HepG2 (cell line): Measurements from ENCODE around the gene COX7A1. TPM values are rescaled to one million over a fixed set of nuclear protein-coding genes. Genes with fewer than 3 reads are reported as not detected.

ENCODE experiments used
- ARID2 ChIP-seq: sonication (generic); formaldehyde crosslinking; IDR thresholded peaks from 2 replicates; pipeline ENCODE4 v1.8.1; 2022; ENCODE audit warnings: mild to moderate bottlenecking, missing genetic modification reagents, borderline replicate concordance
- CBX1 ChIP-seq: IDR thresholded peaks from one replicate; pipeline ENCODE4 v1.6.1; 2016; ENCODE audit warnings: antibody characterized with exemption, low read depth
- DNMT1 ChIP-seq: sonication (generic); formaldehyde crosslinking; IDR thresholded peaks from 2 replicates; pipeline ENCODE4 v1.5.1; 2020; ENCODE audit warnings: mild to moderate bottlenecking, missing genetic modification reagents
- DR1 ChIP-seq: sonication (generic); formaldehyde crosslinking; IDR thresholded peaks from 2 replicates; pipeline ENCODE4 v1.8.0; 2021; ENCODE audit warnings: mild to moderate bottlenecking, missing genetic modification reagents, inconsistent platforms
- FOXA1 ChIP-seq, 2 experiments: fragments of 450-650 bp in 1 of 2; sonication (generic) in 1 of 2; formaldehyde crosslinking in 1 of 2; IDR thresholded peaks; 2 replicates each; pipeline versions ENCODE4 v1.4.0 to v1.6.1; 2016 to 2020; ENCODE audit warnings: missing genetic modification reagents in 1 of 2
- GTF3A ChIP-seq: sonication (generic); formaldehyde crosslinking; conservative IDR thresholded peaks from 2 replicates; pipeline ENCODE4 v1.4.0; 2020; ENCODE audit warnings: mild to moderate bottlenecking, missing genetic modification reagents
- IKZF1 ChIP-seq: fragments of 450-650 bp; IDR thresholded peaks from 2 replicates; pipeline ENCODE4 v1.7.1; 2016
- ISL2 ChIP-seq: sonication (generic); formaldehyde crosslinking; IDR thresholded peaks from 2 replicates; pipeline ENCODE4 v1.5.0; 2020; ENCODE audit warnings: missing genetic modification reagents
- MATR3 ChIP-seq: sonication (generic); formaldehyde crosslinking; IDR thresholded peaks from 2 replicates; pipeline ENCODE4 v1.4.0; 2020; ENCODE audit warnings: missing genetic modification reagents
- POLR2A ChIP-seq, 2 experiments: IDR thresholded peaks; 2 replicates each; pipeline ENCODE4 v1.6.1; 2011; ENCODE audit warnings: low read depth in 2 of 2, low read length in 2 of 2, mild to moderate bottlenecking in 1 of 2, moderate library complexity in 1 of 2; ENCODE audit not compliant: insufficient read depth in 1 of 2
- RARA ChIP-seq: IDR thresholded peaks from 2 replicates; pipeline ENCODE4 v1.6.1; 2016; ENCODE audit warnings: missing genetic modification reagents, missing compliant biosample characterization
- RFXAP ChIP-seq: sonication (generic); formaldehyde crosslinking; IDR thresholded peaks from 2 replicates; pipeline ENCODE4 v1.4.0; 2020; ENCODE audit warnings: missing genetic modification reagents, borderline replicate concordance
- SAFB2 ChIP-seq: sonication (generic); formaldehyde crosslinking; IDR thresholded peaks from 2 replicates; pipeline ENCODE4 v1.5.1; 2020; ENCODE audit warnings: missing genetic modification reagents, low read depth, mild to moderate bottlenecking, borderline replicate concordance
- SNRNP70 ChIP-seq: fragments of 200-400 bp; formaldehyde crosslinking; IDR thresholded peaks from 2 replicates; pipeline ENCODE4 v1.6.1; 2017; ENCODE audit warnings: mild to moderate bottlenecking, low read depth, low read length, moderate library complexity
- TBP ChIP-seq: sonication (generic); formaldehyde crosslinking; IDR thresholded peaks from 2 replicates; pipeline ENCODE4 v1.5.0; 2020; ENCODE audit warnings: missing genetic modification reagents
- TOPORS ChIP-seq: sonication (generic); formaldehyde crosslinking; IDR thresholded peaks from 2 replicates; pipeline ENCODE4 v1.8.0; 2023; ENCODE audit warnings: mild to moderate bottlenecking, missing genetic modification reagents
- ZNF34 ChIP-seq: sonication (generic); formaldehyde crosslinking; IDR thresholded peaks from 2 replicates; pipeline ENCODE4 v1.4.0; 2020; ENCODE audit warnings: mild to moderate bottlenecking, missing genetic modification reagents, borderline replicate concordance
- ZNF460 ChIP-seq: sonication (generic); formaldehyde crosslinking; IDR thresholded peaks from 2 replicates; pipeline ENCODE4 v1.5.1; 2020; ENCODE audit warnings: missing genetic modification reagents, mild to moderate bottlenecking, borderline replicate concordance
- ZNF549 ChIP-seq: sonication (generic); formaldehyde crosslinking; IDR thresholded peaks from 2 replicates; pipeline ENCODE4 v1.5.0; 2020; ENCODE audit warnings: missing genetic modification reagents
- ZNF556 ChIP-seq: sonication (generic); formaldehyde crosslinking; IDR thresholded peaks from 2 replicates; pipeline ENCODE4 v1.4.0; 2020; ENCODE audit warnings: mild to moderate bottlenecking, missing genetic modification reagents, borderline replicate concordance
- ZNF605 ChIP-seq: sonication (generic); formaldehyde crosslinking; IDR thresholded peaks from 2 replicates; pipeline ENCODE4 v1.8.0; 2022; ENCODE audit warnings: mild to moderate bottlenecking, missing genetic modification reagents
- ZNF773 ChIP-seq: sonication (generic); formaldehyde crosslinking; IDR thresholded peaks from 2 replicates; pipeline ENCODE4 v1.4.0; 2020; ENCODE audit warnings: missing genetic modification reagents, borderline replicate concordance
- polyA plus RNA-seq, 8 experiments: library from polyadenylated mRNA; depleted of rRNA in 3 of 8; stranded (reverse) in 7 of 8; unstranded in 1 of 8; fragments of >200 nt; fragmentation: Illumina TruSeq in 4 of 8; extraction: Trizol in 4 of 8; gene quantifications; 2 replicates each; pipeline versions ENCODE4 v1.2.1 to v1.2.3, GENCODE V29; 2011 to 2016; ENCODE audit warnings: low read depth in 4 of 8, missing spikeins in 1 of 8, mixed read lengths in 1 of 8; ENCODE audit not compliant: insufficient read depth in 1 of 8
- total RNA-seq, 5 experiments: library from RNA; depleted of rRNA; stranded (reverse); fragments of >200 nt; fragmentation: Illumina TruSeq; extraction: Trizol; gene quantifications; 2 replicates each; pipeline ENCODE4 v1.2.3, GENCODE V29; 2016; ENCODE audit warnings: low read depth in 1 of 5
- TF ChIP-seq, protein P1 (sequence below): sonication (generic); formaldehyde crosslinking; IDR thresholded peaks from 2 replicates; pipeline ENCODE4 v1.5.0; 2020; ENCODE audit warnings: mild to moderate bottlenecking, missing genetic modification reagents, borderline replicate concordance
- TF ChIP-seq, protein P2 (sequence below), 2 experiments: sonication (generic) in 1 of 2; formaldehyde crosslinking in 1 of 2; IDR thresholded peaks; 2 replicates each; pipeline versions ENCODE4 v1.5.1 to v1.6.1; 2011 to 2020; ENCODE audit warnings: borderline replicate concordance in 1 of 2, low read depth in 1 of 2, low read length in 1 of 2, mild to moderate bottlenecking in 1 of 2, missing genetic modification reagents in 1 of 2, moderate library complexity in 1 of 2

Gene COX7A1
- total and polyA plus RNA-seq, 2 of the 13 experiments (the other 11 are each of a cell fraction or from before 2014, with no cell fraction given), result not detected

DNA sequence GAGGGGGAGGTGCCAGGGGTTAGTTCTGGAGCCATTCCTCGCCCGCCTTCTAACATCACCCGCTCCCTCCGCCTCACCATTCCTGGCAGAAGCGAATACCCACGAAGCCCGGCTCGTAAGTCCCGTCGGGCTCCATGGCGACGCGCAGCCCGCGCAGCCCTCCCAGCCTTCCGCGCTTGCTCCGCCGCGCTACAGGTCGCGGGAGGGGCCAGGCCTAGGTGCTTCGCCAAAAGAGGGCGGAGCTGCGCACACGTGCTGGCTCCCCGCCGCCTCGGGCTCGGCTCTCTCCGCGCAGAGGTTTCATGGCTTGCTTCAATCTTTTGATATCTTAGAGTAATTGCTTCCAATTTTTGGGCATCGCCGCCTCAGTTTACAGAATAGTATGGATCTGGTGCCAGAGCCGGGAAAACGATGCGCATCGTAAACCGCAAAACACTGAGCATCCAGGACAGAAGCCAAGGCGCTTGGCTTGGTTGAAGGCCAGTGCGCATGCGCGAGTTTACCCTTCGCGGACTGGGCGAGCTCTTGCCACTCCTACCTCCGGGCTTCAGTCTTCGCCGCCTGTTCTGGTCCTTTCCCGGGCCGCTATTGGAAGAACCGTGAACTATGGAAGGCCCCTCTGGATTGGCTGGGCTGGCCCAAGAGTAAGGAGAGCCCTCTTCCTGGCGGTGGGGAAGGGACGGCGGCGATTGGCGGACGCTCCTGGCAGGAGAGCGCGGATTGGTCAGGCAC lies 37.4 kb downstream of the COX7A1 start, which contains the start of gene POLR2I (continued):
- TF ChIP-seq TOPORS (CRISPR knock-in tag), result no peak; the same call in 1 of the 2 replicates
- peak; percentile 87 for TF ChIP-seq ISL2
- no peak for TF ChIP-seq ZNF549 (CRISPR knock-in tag)
- 0 out of 2 replicates have a peak, but pooled peaks have one; percentile 42 for TF ChIP-seq TBP (CRISPR knock-in tag)
- TF ChIP-seq ZNF556, result no peak
- no peak for TF ChIP-seq CBX1
- TF ChIP-seq ZNF773 (CRISPR knock-in tag), result peak; percentile 88; the same call in 1 of the 2 replicates
- TF ChIP-seq POLR2A (IDR thresholded peaks at IDR 0.05; ENCODE audit: insufficient read depth in 1 of 2, low read depth in 2 of 2, low read length in 2 of 2), result peak; percentile 60 to 75
- TF ChIP-seq DNMT1, result no peak; the same call in 1 of the 2 replicates
- TF ChIP-seq ZNF460, result no peak
- TF ChIP-seq, protein P1, sequence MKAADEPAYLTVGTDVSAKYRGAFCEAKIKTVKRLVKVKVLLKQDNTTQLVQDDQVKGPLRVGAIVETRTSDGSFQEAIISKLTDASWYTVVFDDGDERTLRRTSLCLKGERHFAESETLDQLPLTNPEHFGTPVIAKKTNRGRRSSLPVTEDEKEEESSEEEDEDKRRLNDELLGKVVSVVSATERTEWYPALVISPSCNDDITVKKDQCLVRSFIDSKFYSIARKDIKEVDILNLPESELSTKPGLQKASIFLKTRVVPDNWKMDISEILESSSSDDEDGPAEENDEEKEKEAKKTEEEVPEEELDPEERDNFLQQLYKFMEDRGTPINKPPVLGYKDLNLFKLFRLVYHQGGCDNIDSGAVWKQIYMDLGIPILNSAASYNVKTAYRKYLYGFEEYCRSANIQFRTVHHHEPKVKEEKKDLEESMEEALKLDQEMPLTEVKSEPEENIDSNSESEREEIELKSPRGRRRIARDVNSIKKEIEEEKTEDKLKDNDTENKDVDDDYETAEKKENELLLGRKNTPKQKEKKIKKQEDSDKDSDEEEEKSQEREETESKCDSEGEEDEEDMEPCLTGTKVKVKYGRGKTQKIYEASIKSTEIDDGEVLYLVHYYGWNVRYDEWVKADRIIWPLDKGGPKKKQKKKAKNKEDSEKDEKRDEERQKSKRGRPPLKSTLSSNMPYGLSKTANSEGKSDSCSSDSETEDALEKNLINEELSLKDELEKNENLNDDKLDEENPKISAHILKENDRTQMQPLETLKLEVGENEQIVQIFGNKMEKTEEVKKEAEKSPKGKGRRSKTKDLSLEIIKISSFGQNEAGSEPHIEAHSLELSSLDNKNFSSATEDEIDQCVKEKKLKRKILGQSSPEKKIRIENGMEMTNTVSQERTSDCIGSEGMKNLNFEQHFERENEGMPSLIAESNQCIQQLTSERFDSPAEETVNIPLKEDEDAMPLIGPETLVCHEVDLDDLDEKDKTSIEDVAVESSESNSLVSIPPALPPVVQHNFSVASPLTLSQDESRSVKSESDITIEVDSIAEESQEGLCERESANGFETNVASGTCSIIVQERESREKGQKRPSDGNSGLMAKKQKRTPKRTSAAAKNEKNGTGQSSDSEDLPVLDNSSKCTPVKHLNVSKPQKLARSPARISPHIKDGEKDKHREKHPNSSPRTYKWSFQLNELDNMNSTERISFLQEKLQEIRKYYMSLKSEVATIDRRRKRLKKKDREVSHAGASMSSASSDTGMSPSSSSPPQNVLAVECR, result peak; percentile 94
- TF ChIP-seq RARA (CRISPR knock-in tag), result peak; percentile 30; the same call in 1 of the 2 replicates
- no peak for TF ChIP-seq IKZF1
- TF ChIP-seq, protein P2, sequence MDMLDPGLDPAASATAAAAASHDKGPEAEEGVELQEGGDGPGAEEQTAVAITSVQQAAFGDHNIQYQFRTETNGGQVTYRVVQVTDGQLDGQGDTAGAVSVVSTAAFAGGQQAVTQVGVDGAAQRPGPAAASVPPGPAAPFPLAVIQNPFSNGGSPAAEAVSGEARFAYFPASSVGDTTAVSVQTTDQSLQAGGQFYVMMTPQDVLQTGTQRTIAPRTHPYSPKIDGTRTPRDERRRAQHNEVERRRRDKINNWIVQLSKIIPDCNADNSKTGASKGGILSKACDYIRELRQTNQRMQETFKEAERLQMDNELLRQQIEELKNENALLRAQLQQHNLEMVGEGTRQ (IDR thresholded peaks at IDR 0.05; ENCODE audit: low read depth, low read length), result peak; percentile 45
- TF ChIP-seq, protein P2 (CRISPR knock-in tag; IDR thresholded peaks at IDR 0.05; ENCODE audit: borderline replicate concordance), result no peak
- TF ChIP-seq GTF3A (CRISPR knock-in tag), result no peak
- TF ChIP-seq SNRNP70, result no peak
- TF ChIP-seq FOXA1 (IDR thresholded peaks at IDR 0.05), result no peak
- peak; percentile 26; the same call in 1 of the 2 replicates for TF ChIP-seq FOXA1 (CRISPR knock-in tag; IDR thresholded peaks at IDR 0.05)
- no peak for TF ChIP-seq ZNF34 (CRISPR knock-in tag)
- TF ChIP-seq MATR3 (CRISPR knock-in tag), result no peak
- no peak for TF ChIP-seq ARID2 (CRISPR knock-in tag)
- peak; percentile 47 for TF ChIP-seq DR1 (CRISPR knock-in tag)
- no peak; the same call in 1 of the 2 replicates for TF ChIP-seq SAFB2
- peak; percentile 85 for TF ChIP-seq RFXAP (CRISPR knock-in tag)
- peak; percentile 96 for TF ChIP-seq ZNF605 (CRISPR knock-in tag)
